ENCODE results near the gene HPCAL1. TPM values are rescaled to one million over a fixed set of nuclear protein-coding genes. Genes with fewer than 3 reads are reported as not detected.

The HPCAL1 gene
- total and polyA plus RNA-seq, 2 of the 8 experiments (the other 6 are each of a cell fraction or from before 2014, with no cell fraction given) = 5.8 to 8.6 TPM

- no peak overlapping the region for H3K18ac ChIP-seq (ENCODE audit: extremely low read depth, low read length)
- POLR2A ChIA-PET (ENCODE audit: partially characterized antibody) = no interaction called here
- no peak for TF ChIP-seq FOSL1 (IDR thresholded peaks at IDR 0.05; ENCODE audit: insufficient read depth, low read depth, low read length)
- no peak for TF ChIP-seq E2F6 (IDR thresholded peaks at IDR 0.05)
- TF ChIP-seq KDM1A (IDR thresholded peaks at IDR 0.05; ENCODE audit: borderline replicate concordance, low read length) = no peak
- TF ChIP-seq TAF1 (IDR thresholded peaks at IDR 0.05; ENCODE audit: low read depth, low read length) = no peak
- TF ChIP-seq EP300 (IDR thresholded peaks at IDR 0.05; ENCODE audit: borderline replicate concordance in 1 of 2, low read depth in 2 of 2, low read length in 2 of 2) = no peak
- no peak for TF ChIP-seq RXRA (IDR thresholded peaks at IDR 0.05; ENCODE audit: insufficient read depth, low read depth, low read length)
- no peak for TF ChIP-seq BCL11A (IDR thresholded peaks at IDR 0.05; ENCODE audit: low read depth in 2 of 2, low read length in 2 of 2)
- TF ChIP-seq YY1 (IDR thresholded peaks at IDR 0.05; ENCODE audit: low read depth, low read length) = no peak
- no peak for TF ChIP-seq GABPA (IDR thresholded peaks at IDR 0.05; ENCODE audit: borderline replicate concordance, insufficient read depth, low read length)
- no peak for TF ChIP-seq CREB1 (IDR thresholded peaks at IDR 0.05)
- no peak for TF ChIP-seq USF2 (IDR thresholded peaks at IDR 0.05; ENCODE audit: low read length)
- TF ChIP-seq CHD2 (IDR thresholded peaks at IDR 0.05; ENCODE audit: low read length) = no peak
Observed at GRCh38 chr2:10360460-10360849, 57.8 kb downstream of the HPCAL1 start.

More at GRCh38 chr2:10360460-10360849, 57.8 kb downstream of the HPCAL1 start:
- H3K23ac ChIP-seq (ENCODE audit: insufficient read length) = no peak overlapping the region
- H4K91ac ChIP-seq (replicated peaks; ENCODE audit: insufficient read length, low read length) = no peak overlapping the region
- no peak overlapping the region for H3K14ac ChIP-seq (ENCODE audit: insufficient read length)
- CTCF ChIA-PET (ENCODE audit: partially characterized antibody) = interaction anchor here (0.6 to 0.9 kb wide), 2 partner anchors 73 to 74 kb away, joined by 3 to 4 read pairs; no protein-coding TSS in a partner anchor
- H4K20me1 ChIP-seq (replicated peaks in 1 of 2; ENCODE audit: control insufficient read depth in 1 of 2, insufficient read depth in 2 of 2, low read length in 2 of 2) = no peaks in the 10 kb centered on the region
- H3K27me3 ChIP-seq (replicated peaks in 1 of 4; ENCODE audit: control insufficient read depth in 3 of 4, extremely low read depth in 1 of 4, insufficient read depth in 3 of 4, low read length in 3 of 4) = no peaks in the 10 kb centered on the region
- DNase-seq (ENCODE audit: low read depth in 1 of 2, low spot score in 2 of 2) (no peak), FAIRE-seq (no peak)
- H4K5ac ChIP-seq (ENCODE audit: insufficient read length, low read depth, low read length) = no peak overlapping the region
- H3K4ac ChIP-seq (replicated peaks; ENCODE audit: insufficient read length, low read depth, low read length) = no peak overlapping the region
- H4K8ac ChIP-seq (ENCODE audit: extremely low read depth, insufficient read depth, low read length) = no peak overlapping the region
- H2BK15ac ChIP-seq (ENCODE audit: low read length) = no peak overlapping the region
- peaks cover 0 to 4% (median 0%) of the 10 kb centered on the region in 4 experiments; a peak in 1 of 7 replicates for H3K4me1 ChIP-seq (replicated peaks in 1 of 4; ENCODE audit: control insufficient read depth in 3 of 4, insufficient read depth in 4 of 4, low read length in 3 of 4)
- WGBS, 2 experiments (ENCODE audit: extremely low coverage in 1 of 2, insufficient coverage in 1 of 2, insufficient read length in 1 of 2, insufficient replicate concordance in 2 of 2, low coverage in 1 of 2, low lambda C conversion rate in 2 of 2, missing lambda C conversion rate in 1 of 2) = 91% methylated on average over 8 of the region's 8 CpGs; no CpG with 5 or more reads in 1 of the 2 experiments
- H2BK20ac ChIP-seq (ENCODE audit: low read length) = no peak overlapping the region
- no peak overlapping the region for H3K9ac ChIP-seq (replicated peaks in 1 of 4; ENCODE audit: extremely low read depth in 1 of 4, low read depth in 3 of 4, low read length in 3 of 4)
- no peak overlapping the region for H3K56ac ChIP-seq (replicated peaks; ENCODE audit: insufficient read length, low read depth, low read length)
- no peak overlapping the region for H3K27ac ChIP-seq (ENCODE audit: low read depth, low read length)
- no peaks in the 10 kb centered on the region for H3K79me1 ChIP-seq (ENCODE audit: low read depth, low read length)
- no peak overlapping the region for H3K4me2 ChIP-seq (ENCODE audit: insufficient read depth in 1 of 2, low read depth in 2 of 2, low read length in 2 of 2)
- H2AFZ ChIP-seq (ENCODE audit: low read length) = no peak overlapping the region
- H2BK120ac ChIP-seq (replicated peaks; ENCODE audit: low read depth, low read length) = no peak overlapping the region
- H2BK12ac ChIP-seq (ENCODE audit: low read depth, low read length) = no peak overlapping the region
- H3K79me2 ChIP-seq (ENCODE audit: control insufficient read depth in 1 of 2, insufficient read depth in 2 of 2, low read length in 2 of 2) = no peaks in the 10 kb centered on the region
- H3K4me3 ChIP-seq (ENCODE audit: extremely low read depth in 1 of 4, insufficient read depth in 2 of 4, low read depth in 3 of 4, low read length in 4 of 4) = no peak overlapping the region
- H3K9me3 ChIP-seq (ENCODE audit: insufficient read depth in 2 of 2, low read depth in 1 of 2, low read length in 1 of 2) = no peaks in the 10 kb centered on the region
- no peak overlapping the region for H2BK5ac ChIP-seq (ENCODE audit: low read depth, low read length)
- no peak overlapping the region for H2AK5ac ChIP-seq (ENCODE audit: low read depth, low read length)
- H3K23me2 ChIP-seq (ENCODE audit: low read depth, low read length) = no peaks in the 10 kb centered on the region
- H3K36me3 ChIP-seq (ENCODE audit: control insufficient read depth in 2 of 4, insufficient read depth in 4 of 4, low read length in 3 of 4) = no peaks in the 10 kb centered on the region
